IMR-90 (cell line): ENCODE measurements around the gene CDK5RAP2.
"Not testable (repeated sequence)": the region's sequence is repeated elsewhere in the genome, so short reads cannot be mapped to it uniquely, and the experiment has no call there.

Experiments
- BHLHE40 ChIP-seq: fragments of 150-350 bp; IDR thresholded peaks from 2 replicates; pipeline ENCODE4 v1.6.1; 2016; ENCODE audit warnings: mild to moderate bottlenecking, low read depth, low read length
- CEBPB ChIP-seq: IDR thresholded peaks from 2 replicates; pipeline ENCODE4 v1.6.1; 2012; ENCODE audit warnings: low read depth, low read length, improper control_type of control experiment
- CHD1 ChIP-seq: IDR thresholded peaks from 2 replicates; pipeline ENCODE4 v1.6.1; 2012; ENCODE audit warnings: low read depth, low read length, improper control_type of control experiment
- CTCF ChIP-seq: conservative IDR thresholded peaks from 2 replicates; pipeline ENCODE4 v1.5.1; 2012; ENCODE audit warnings: mild to moderate bottlenecking, low read depth, low read length, improper control_type of control experiment
- ELK1 ChIP-seq: fragments of 150-350 bp; IDR thresholded peaks from 2 replicates; pipeline ENCODE4 v1.6.1; 2016; ENCODE audit warnings: low read depth, mild to moderate bottlenecking, low read length, moderate library complexity, borderline replicate concordance
- FOS ChIP-seq: fragments of 150-350 bp; IDR thresholded peaks from 2 replicates; pipeline ENCODE4 v1.6.1; 2016; ENCODE audit warnings: low read depth, low read length
- MAFK ChIP-seq: IDR thresholded peaks from 2 replicates; pipeline ENCODE4 v1.6.1; 2012; ENCODE audit warnings: low read depth, low read length, improper control_type of control experiment
- MAZ ChIP-seq: IDR thresholded peaks from 2 replicates; pipeline ENCODE4 v1.6.1; 2012; ENCODE audit warnings: low read depth, mild to moderate bottlenecking, low read length, improper control_type of control experiment, moderate library complexity, borderline replicate concordance
- POLR2A ChIP-seq: IDR thresholded peaks from 2 replicates; pipeline ENCODE4 v1.6.1; 2012; ENCODE audit warnings: mild to moderate bottlenecking, low read depth, low read length
- RAD21 ChIP-seq: IDR thresholded peaks from 2 replicates; pipeline ENCODE4 v1.6.1; 2012; ENCODE audit warnings: low read length, improper control_type of control experiment
- RFX5 ChIP-seq: IDR thresholded peaks from 2 replicates; pipeline ENCODE4 v1.8.0; 2012; ENCODE audit warnings: low read depth, mild to moderate bottlenecking, low read length, moderate library complexity
- SMC3 ChIP-seq: fragments of 150-350 bp; IDR thresholded peaks from 2 replicates; pipeline ENCODE4 v1.6.1; 2016; ENCODE audit warnings: low read depth, mild to moderate bottlenecking, antibody characterized with exemption, low read length, moderate library complexity
- USF2 ChIP-seq: fragments of 150-350 bp; IDR thresholded peaks from 2 replicates; pipeline ENCODE4 v1.6.1; 2017; ENCODE audit warnings: mild to moderate bottlenecking, antibody characterized with exemption, low read length, low read depth

DNA sequence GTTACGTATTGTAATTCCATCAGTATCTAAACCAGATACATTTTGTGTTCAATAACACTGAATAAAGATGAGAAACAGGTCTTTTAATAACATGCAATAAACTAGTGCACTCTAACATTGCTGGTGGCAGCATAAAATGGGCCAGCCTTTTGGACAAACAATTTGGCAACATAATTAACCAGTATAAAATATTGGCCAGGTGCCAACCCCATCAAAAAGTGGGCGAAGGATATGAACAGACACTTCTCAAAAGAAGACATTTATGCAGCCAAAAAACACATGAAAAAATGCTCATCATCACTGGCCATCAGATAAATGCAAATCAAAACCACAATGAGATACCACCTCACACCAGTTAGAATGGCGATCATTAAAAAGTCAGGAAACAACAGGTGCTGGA is 64.5 kb downstream of the CDK5RAP2 start:
- TF ChIP-seq CTCF, BHLHE40, RAD21, POLR2A, RFX5, FOS, MAFK, ELK1, SMC3, CEBPB, CHD1, MAZ, USF2: not testable (repeated sequence)
